Activated naive CD4-positive, alpha-beta T cell treated with anti-CD3 and anti-CD28 coated beads, Interleukin-2, amount 50 U/mL, for 72 hours (primary cell): ENCODE results near the gene CTCF. TPM values are rescaled to one million over a fixed set of nuclear protein-coding genes. Genes with fewer than 3 reads are reported as not detected.
A peak's percentile ranks its signal among the peaks of the same experiment; 100 is the strongest.

ENCODE experiments used
- ATAC-seq, 2 donors: fragments of 150-1000 bp; cut with Tn5 transposase; 2 replicates each; pipeline ENCODE4 v1.10.0; 2021; ENCODE audit warnings: mild to moderate bottlenecking in 2 of 2, moderate library complexity in 2 of 2
- DNase-seq, 2 donors: peaks; one replicate each; pipeline ENCODE4 v3.0.0; 2021 to 2022; ENCODE audit warnings: low spot score in 2 of 2
- H3K27ac Mint-ChIP-seq, 2 donors: one replicate each; pipeline ENCODE4 v1.8.0; 2022; ENCODE audit warnings: mild to moderate bottlenecking in 2 of 2, mixed read lengths in 2 of 2
- H3K36me3 Mint-ChIP-seq, 2 donors: one replicate each; pipeline ENCODE4 v1.8.0; 2022; ENCODE audit warnings: mixed read lengths in 2 of 2
- H3K9me3 Mint-ChIP-seq, 2 donors: one replicate each; pipeline ENCODE4 v1.8.0; 2022; ENCODE audit warnings: mixed read lengths in 2 of 2
- total RNA-seq, 2 donors: library from RNA; stranded (reverse); gene quantifications; one replicate each; pipeline ENCODE4 v1.2.3, GENCODE V29; 2022

CTCF gene
- total RNA-seq, 2 donors from 2014 or later, result 51.5 to 62.1 TPM

GRCh38 chr16:67672739-67673662, 110.7 kb downstream of the CTCF start:
- no peaks in the 10 kb centered on the region for H3K36me3 Mint-ChIP-seq
- DNase-seq (peak in 1 of 2 donors; percentile 70), ATAC-seq (peak; percentile 21 to 41)
- H3K27ac Mint-ChIP-seq, result peak overlapping the region in 1 of 2 donors; percentile 15
- H3K9me3 Mint-ChIP-seq, result no peaks in the 10 kb centered on the region

GRCh38 chr16:67673712-67674580, 111.6 kb downstream of the CTCF start:
- H3K27ac Mint-ChIP-seq, result peak overlapping the region; percentile 74 to 86
- no peak for ATAC-seq
- DNase-seq, result no peak
- H3K9me3 Mint-ChIP-seq, result no peaks in the 10 kb centered on the region
- no peaks in the 10 kb centered on the region for H3K36me3 Mint-ChIP-seq

GRCh38 chr16:67674851-67675578, 112.7 kb downstream of the CTCF start:
- no peak for ATAC-seq
- peak overlapping the region in 1 of 2 donors; percentile 86 for H3K27ac Mint-ChIP-seq

GRCh38 chr16:67675579-67675935, 113.2 kb downstream of the CTCF start:
- Mint-ChIP-seq H3K9me3 (no peaks in the 10 kb centered on the region), H3K36me3 (no peaks in the 10 kb centered on the region), H3K27ac (peak overlapping the region in 1 of 2 donors; percentile 86)
- DNase-seq (no peak), ATAC-seq (no peak)

More at GRCh38 chr16:67674851-67675578, 112.7 kb downstream of the CTCF start:
- no peak for DNase-seq
- no peaks in the 10 kb centered on the region for H3K9me3 Mint-ChIP-seq
- H3K36me3 Mint-ChIP-seq, result no peaks in the 10 kb centered on the region

- DNase-seq (no peak), ATAC-seq (no peak)
- Mint-ChIP-seq H3K9me3 (no peaks in the 10 kb centered on the region), H3K36me3 (no peaks in the 10 kb centered on the region), H3K27ac (no peak overlapping the region)
Measured at GRCh38 chr16:67675999-67676398, 113.7 kb downstream of the CTCF start.

GRCh38 chr16:67676516-67676915, 114.2 kb downstream of the CTCF start:
- Mint-ChIP-seq H3K36me3 (no peaks in the 10 kb centered on the region), H3K27ac (peak overlapping the region in 1 of 2 donors; percentile 88)
- no peak for ATAC-seq

GRCh38 chr16:67676939-67677338, 114.6 kb downstream of the CTCF start:
- H3K9me3 Mint-ChIP-seq, result no peaks in the 10 kb centered on the region
- no peak for ATAC-seq
- no peak overlapping the region for H3K27ac Mint-ChIP-seq

More at GRCh38 chr16:67676516-67676915, 114.2 kb downstream of the CTCF start:
- DNase-seq, result no peak
- no peaks in the 10 kb centered on the region for H3K9me3 Mint-ChIP-seq

GRCh38 chr16:67677712-67678111, 115.4 kb downstream of the CTCF start:
- H3K27ac Mint-ChIP-seq, result no peak overlapping the region
- ATAC-seq, result no peak
- no peaks in the 10 kb centered on the region for H3K9me3 Mint-ChIP-seq
- no peak for DNase-seq
- H3K36me3 Mint-ChIP-seq, result no peaks in the 10 kb centered on the region

More at GRCh38 chr16:67676939-67677338, 114.6 kb downstream of the CTCF start:
- no peaks in the 10 kb centered on the region for H3K36me3 Mint-ChIP-seq
- DNase-seq, result no peak

GRCh38 chr16:67678354-67679023, 116.2 kb downstream of the CTCF start:
- H3K27ac Mint-ChIP-seq, result no peak overlapping the region
- DNase-seq (no peak), ATAC-seq (no peak)
- H3K36me3 Mint-ChIP-seq, result peaks cover 0 to 3% of the 10 kb centered on the region in 2 donors
- no peaks in the 10 kb centered on the region for H3K9me3 Mint-ChIP-seq

GRCh38 chr16:67679935-67680897, 117.9 kb downstream of the CTCF start:
- Mint-ChIP-seq H3K27ac (peak overlapping the region in 1 of 2 donors; percentile 29), H3K9me3 (no peaks in the 10 kb centered on the region), H3K36me3 (peaks cover under 1 to 7% of the 10 kb centered on the region in 2 donors)
- DNase-seq (no peak), ATAC-seq (no peak)

- ATAC-seq, result no peak
- peaks cover 5 to 7% of the 10 kb centered on the region in 2 donors for H3K36me3 Mint-ChIP-seq
- no peak for DNase-seq
- H3K9me3 Mint-ChIP-seq, result no peaks in the 10 kb centered on the region
- peak overlapping the region; percentile 14 to 47 for H3K27ac Mint-ChIP-seq
Measured at GRCh38 chr16:67683767-67684166, 121.4 kb downstream of the CTCF start.

GRCh38 chr16:67685388-67686112, 123.2 kb downstream of the CTCF start:
- Mint-ChIP-seq H3K36me3 (peaks cover 5 to 7% of the 10 kb centered on the region in 2 donors), H3K27ac (peak overlapping the region in 1 of 2 donors; percentile 17)
- no peak for ATAC-seq

More at GRCh38 chr16:67685388-67686112, 123.2 kb downstream of the CTCF start:
- H3K9me3 Mint-ChIP-seq, result no peaks in the 10 kb centered on the region
- DNase-seq, result no peak
